Measurements from ENCODE around the gene DGKQ.

DNA sequence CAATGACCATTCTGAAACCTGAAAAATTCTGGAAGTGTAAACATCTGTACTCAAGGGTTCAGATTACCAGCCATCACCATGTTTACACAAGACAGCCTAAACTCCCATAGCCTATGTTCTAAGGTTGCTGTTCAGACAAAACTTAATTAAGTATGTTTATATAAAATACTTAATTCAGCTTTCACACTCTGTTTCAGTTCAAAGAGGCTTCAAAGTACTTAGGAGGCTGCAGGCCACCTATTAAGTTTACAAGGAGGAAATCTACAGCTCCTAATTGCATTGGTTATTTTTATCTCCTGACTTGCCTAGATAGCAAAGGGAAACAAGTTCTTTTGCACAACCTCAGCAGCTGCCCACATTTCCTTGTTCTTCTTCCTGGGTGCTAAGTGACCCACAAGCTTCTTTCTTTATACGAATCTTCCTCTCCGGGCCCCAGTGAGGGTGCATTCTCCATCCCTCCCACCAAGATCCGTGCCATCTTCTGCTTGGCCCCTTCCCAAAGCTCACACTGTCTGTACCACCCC, 43.3 kb downstream of the DGKQ start:
- TF ChIP-seq POLR2A (IDR thresholded peaks at IDR 0.05; ENCODE audit: low read depth, low read length) (no peak), EZH2 (IDR thresholded peaks at IDR 0.05; ENCODE audit: borderline replicate concordance, low read depth, low read length, severe bottlenecking) (no peak), POLR2AphosphoS5 (IDR thresholded peaks at IDR 0.05; ENCODE audit: insufficient read depth, low read depth, low read length) (no peak)
- TF ChIP-seq, protein P1, sequence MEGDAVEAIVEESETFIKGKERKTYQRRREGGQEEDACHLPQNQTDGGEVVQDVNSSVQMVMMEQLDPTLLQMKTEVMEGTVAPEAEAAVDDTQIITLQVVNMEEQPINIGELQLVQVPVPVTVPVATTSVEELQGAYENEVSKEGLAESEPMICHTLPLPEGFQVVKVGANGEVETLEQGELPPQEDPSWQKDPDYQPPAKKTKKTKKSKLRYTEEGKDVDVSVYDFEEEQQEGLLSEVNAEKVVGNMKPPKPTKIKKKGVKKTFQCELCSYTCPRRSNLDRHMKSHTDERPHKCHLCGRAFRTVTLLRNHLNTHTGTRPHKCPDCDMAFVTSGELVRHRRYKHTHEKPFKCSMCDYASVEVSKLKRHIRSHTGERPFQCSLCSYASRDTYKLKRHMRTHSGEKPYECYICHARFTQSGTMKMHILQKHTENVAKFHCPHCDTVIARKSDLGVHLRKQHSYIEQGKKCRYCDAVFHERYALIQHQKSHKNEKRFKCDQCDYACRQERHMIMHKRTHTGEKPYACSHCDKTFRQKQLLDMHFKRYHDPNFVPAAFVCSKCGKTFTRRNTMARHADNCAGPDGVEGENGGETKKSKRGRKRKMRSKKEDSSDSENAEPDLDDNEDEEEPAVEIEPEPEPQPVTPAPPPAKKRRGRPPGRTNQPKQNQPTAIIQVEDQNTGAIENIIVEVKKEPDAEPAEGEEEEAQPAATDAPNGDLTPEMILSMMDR (IDR thresholded peaks at IDR 0.05; ENCODE audit: extremely low read depth in 1 of 2, insufficient read depth in 1 of 2, low read depth in 1 of 2, low read length in 2 of 2) = no peak

Data from endothelial cell of umbilical vein (primary cell).